NB4 (cell line): Measurements from ENCODE around the gene RNF145.

Experiments
- POLR2A ChIP-seq: IDR thresholded peaks from 2 replicates; pipeline ENCODE4 v1.6.1; 2011; ENCODE audit warnings: mild to moderate bottlenecking; ENCODE audit not compliant: insufficient read length; ENCODE audit errors: extremely low read depth
- TF ChIP-seq, protein P1 (sequence below): IDR thresholded peaks from one replicate; pipeline ENCODE4 v1.5.1; 2012; ENCODE audit warnings: low read depth, low read length

DNA sequence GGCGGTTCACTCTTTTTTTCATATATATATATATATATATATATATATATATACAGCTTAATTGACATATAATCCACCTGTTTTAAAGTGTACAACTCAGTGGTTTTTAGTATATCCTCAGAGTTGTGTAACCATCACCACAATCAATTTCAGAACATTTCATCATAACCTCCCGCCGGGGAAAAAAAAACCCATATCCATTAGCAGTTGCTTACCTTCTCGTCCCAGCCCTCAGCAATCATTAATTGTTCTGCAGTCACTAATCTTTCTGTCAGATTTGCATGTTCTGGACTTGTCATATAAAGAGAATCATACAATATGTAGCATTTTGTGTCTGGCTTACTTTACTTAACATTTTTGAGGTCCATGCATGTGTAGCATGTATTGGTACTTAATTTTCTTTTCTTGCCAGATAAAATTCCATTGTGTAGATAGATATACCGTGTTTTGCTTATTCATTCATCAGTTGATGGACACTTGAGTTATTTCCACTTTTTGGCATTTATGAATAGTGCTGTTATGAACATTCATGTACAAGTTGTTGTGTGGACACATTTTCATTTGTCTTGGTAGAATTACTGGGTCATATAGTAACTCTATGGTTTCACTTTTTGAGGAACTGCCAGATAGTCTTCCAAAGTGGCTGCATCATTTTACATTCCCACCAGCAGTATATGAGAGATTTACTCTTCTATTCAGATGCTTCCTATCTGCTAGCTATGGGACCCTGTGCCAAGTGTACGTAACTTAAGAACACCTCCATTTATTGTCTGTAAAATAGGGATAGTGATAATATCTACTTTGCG lies 3.5 kb upstream of the RNF145 start:
- TF ChIP-seq POLR2A, result no peak
- TF ChIP-seq, protein P1, sequence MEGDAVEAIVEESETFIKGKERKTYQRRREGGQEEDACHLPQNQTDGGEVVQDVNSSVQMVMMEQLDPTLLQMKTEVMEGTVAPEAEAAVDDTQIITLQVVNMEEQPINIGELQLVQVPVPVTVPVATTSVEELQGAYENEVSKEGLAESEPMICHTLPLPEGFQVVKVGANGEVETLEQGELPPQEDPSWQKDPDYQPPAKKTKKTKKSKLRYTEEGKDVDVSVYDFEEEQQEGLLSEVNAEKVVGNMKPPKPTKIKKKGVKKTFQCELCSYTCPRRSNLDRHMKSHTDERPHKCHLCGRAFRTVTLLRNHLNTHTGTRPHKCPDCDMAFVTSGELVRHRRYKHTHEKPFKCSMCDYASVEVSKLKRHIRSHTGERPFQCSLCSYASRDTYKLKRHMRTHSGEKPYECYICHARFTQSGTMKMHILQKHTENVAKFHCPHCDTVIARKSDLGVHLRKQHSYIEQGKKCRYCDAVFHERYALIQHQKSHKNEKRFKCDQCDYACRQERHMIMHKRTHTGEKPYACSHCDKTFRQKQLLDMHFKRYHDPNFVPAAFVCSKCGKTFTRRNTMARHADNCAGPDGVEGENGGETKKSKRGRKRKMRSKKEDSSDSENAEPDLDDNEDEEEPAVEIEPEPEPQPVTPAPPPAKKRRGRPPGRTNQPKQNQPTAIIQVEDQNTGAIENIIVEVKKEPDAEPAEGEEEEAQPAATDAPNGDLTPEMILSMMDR, result no peak
